Limb (tissue), 2 donors: ENCODE results near the gene MINAR1.
"Not testable (repeated sequence)": the region's sequence is repeated elsewhere in the genome, so short reads cannot be mapped to it uniquely, and the experiment has no call there.

Experiments used
- DNase-seq, 2 donors: peaks; one replicate each; pipeline ENCODE4 v3.0.0-alpha.2; 2016; ENCODE audit errors: extremely low spot score in 2 of 2

The MINAR1 gene, protein sequence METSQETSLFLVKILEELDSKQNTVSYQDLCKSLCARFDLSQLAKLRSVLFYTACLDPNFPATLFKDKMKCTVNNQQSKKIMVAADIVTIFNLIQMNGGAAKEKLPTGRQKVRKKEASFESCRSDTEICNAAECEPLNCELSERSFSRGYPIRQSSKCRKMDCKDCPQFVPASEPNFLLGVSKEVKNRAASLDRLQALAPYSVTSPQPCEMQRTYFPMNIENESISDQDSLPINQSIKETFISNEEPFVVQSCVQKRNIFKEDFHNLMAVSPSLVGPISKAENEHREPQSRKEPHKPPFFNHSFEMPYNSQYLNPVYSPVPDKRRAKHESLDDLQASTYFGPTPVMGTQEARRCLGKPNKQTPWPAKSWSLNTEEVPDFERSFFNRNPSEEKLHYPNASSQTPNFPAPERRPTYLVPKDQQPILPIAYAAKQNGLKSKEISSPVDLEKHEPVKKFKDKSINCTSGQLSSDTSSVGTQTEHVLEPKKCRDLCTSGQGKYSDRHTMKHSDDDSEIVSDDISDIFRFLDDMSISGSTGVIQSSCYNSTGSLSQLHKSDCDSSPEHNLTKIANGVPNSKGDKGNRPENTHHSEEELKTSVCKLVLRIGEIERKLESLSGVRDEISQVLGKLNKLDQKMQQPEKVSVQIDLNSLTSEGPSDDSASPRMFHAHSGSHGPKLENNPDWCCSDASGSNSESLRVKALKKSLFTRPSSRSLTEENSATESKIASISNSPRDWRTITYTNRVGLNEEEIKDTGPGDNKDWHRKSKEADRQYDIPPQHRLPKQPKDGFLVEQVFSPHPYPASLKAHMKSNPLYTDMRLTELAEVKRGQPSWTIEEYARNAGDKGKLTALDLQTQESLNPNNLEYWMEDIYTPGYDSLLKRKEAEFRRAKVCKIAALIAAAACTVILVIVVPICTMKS

DNA sequence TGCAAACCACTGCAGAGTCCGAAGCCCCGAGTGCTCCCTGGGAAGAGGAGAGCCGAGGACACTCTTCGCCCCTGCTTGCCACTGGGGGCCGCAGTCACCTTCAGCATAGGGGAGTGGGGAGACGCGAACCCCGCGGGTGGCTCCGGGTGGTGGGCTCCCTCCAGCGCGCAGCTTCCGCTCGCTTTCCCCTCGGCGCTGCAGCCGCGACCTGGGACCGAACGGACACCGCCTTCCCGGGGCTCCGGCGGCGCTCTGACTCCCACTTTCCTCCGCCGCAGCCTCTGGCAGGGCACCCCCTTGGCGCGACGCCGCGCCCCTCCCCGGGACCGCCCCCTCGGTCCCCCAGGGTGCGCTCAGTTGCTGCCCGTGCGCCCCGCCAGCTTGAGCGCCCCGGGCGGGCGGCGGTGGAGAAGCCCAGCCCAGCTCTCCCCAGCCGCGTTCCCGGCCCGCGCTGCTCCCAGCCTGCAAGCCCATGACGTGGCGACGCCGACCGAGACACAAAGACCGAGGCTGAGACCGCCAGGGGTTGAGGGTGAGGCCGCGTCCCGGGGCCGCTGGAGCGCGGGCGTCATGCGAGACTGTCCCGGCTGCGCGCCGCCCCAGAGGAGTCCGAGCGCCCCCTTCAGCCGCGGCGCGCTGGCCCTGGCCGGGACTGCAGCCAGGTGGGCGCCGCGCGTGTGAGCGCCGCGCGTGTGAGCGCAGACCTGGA is at the start of gene MINAR1:
TSS of gene MINAR1 (plus strand) at position 701 of the 709 bp plus-strand sequence. CDS start 23,812 bp downstream, outside the sequence.
- DNase-seq: peak in 1 of 2 donors; percentile 76

GRCh38 chr15:79394231-79394630 is 37.9 kb upstream of the MINAR1 start:
- no peak for DNase-seq

GRCh38 chr15:79396850-79397249 is 35.3 kb upstream of the MINAR1 start:
- DNase-seq: no peak

DNA sequence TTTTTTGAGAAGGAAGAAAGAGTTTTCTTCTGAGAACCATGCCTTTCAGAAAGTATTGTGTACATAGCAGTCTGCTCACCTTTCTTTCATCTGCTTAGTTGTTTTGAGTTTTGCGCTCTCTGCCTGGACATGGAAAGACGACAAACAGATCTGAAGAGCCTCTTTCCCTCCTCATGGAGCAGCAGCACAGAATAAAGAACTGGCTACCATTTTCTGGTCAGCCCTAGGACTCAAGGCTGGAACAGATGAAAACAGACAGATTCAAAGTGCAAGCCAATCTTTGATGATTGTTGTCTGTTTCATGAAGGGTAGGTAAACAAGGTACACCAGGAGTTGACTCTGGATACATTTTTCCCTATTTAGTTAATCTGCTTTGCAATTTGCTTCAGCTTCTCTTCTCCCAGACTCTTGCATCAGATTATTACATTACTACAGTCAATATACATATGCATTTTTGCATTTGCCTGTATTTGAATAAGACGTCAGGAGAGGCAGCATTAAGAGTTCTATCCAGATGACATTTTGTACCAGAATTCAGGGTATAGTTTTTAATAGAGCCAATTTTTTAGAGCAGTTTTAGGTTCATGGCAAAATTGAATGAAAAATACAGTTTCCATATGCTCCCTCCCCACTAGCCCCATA is 34.7 kb upstream of the MINAR1 start:
- no peak for DNase-seq

DNA sequence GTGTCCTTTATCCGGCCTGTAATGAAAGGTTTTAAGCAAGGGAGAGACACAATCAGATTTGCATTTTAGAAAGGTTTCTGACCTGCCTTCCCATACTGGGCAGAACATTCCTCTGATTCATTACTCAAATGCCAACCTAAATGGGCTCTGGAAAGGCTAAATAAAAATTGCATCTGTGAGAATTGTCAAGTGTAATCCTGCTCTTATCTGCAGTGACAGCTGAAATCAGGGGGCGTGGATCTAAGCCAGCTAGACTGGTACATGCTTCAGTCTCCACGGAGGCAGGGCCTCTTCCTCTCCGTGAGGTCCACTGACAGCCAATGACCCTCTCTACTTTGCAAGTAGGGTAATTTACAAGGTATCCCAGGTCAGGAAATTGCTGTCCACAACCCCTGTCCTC is 32.5 kb upstream of the MINAR1 start:
- DNase-seq: peak in 1 of 2 donors; percentile 6

DNA sequence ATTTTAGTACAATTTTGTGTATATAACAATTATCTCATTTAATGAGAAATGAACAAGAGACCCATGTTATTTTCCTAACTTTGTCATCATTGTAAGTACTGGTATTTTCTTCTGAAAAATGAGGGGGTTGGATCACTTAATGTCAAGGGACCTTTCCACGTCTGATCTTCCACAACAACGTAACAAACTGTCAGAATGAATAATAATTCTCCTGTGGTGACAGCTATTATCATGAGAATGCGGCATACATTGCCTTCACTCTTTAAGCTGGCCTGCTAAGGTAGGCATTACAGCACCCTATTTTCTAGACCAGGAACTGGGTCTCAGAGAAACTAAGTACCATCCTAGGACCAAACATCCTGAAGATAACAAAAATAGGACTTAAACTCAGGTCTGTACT is 31.5 kb upstream of the MINAR1 start:
- no peak for DNase-seq

GRCh38 chr15:79401301-79401700 is 30.8 kb upstream of the MINAR1 start:
- DNase-seq: no peak

DNA sequence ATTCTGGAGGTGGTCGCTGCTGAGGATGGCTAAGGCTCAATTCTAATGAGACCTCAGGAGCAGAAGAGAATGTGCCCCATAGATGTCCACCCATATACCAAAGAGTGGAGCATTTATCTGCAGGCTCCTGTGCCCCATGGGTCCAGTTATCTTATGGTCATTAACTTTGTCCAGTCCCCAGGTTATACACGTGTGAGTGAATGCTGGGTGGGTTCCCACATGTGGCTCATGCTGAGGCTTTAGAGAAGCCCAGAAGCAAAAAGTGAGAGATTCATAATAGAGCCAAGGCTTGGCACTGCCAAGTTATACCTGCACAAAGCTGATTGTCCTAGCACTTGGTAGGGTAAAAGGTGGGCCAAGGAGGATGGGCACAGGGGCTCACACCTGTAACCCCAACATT is 30.0 kb upstream of the MINAR1 start:
- DNase-seq: no peak

- DNase-seq: no peak
Observed at GRCh38 chr15:79403501-79403900, 28.6 kb upstream of the MINAR1 start.

GRCh38 chr15:79406210-79406609 is 25.9 kb upstream of the MINAR1 start:
- no peak for DNase-seq

GRCh38 chr15:79408041-79408440 is 24.1 kb upstream of the MINAR1 start:
- DNase-seq: no peak

- no peak for DNase-seq
Observed at GRCh38 chr15:79410237-79410636, 21.9 kb upstream of the MINAR1 start.

DNA sequence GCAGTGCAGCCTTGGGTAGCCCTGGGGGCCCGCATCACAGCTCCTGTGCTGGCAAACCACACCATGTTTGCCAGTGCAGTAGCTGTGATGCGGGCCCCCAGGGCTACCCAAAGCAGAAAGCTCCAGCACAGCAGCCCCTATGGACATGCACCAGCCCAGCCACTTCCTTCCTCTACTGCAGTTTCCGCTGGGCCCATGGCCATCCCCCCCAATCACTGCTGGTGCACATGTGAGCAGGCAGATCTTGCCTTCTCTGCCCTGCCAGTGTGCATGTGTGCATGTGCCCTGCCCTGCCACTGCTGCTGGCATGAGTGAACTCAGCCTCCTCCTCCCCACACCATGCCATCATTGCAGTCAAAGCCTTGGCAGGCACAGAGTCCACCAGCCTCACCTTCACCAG is 20.1 kb upstream of the MINAR1 start:
- no peak for DNase-seq

- no peak for DNase-seq
Observed at GRCh38 chr15:79412429-79412828, 19.7 kb upstream of the MINAR1 start.

GRCh38 chr15:79416876-79417275 is 15.3 kb upstream of the MINAR1 start:
- DNase-seq: no peak

GRCh38 chr15:79418693-79419279 is 13.3 kb upstream of the MINAR1 start:
- DNase-seq: no peak

DNA sequence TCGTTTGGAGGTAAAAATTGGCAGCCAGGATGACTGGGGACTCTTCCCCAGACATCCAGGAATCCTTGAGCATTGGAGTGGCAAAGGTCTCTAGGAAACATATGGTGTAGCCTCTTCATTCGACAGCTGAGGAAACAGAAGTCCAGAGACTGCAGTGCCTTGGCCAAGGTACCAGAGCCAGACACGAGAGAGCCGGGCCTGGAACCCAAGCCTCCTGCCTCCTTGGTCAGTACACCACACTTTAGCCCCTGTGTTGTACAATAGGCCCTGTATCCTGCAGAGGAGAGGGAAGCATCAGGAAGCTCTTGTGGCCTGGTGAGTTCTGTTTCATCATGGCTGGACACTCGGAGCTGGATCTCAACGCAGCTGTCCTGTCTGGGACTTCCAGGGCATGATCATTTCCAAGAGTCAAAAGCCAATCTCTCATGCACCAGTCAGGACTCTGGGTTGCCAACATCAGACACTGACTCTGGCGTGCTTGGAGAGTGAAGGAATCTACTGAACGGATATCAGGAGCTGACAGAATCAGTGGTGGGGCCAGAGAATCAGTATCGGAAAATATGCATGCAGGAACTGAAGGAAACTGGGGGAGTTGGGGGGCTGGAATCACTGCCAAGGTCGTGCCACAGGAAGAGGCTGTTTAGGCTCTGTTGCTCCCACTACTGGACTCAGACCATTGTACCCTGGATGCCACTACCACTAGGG is 6.4 kb upstream of the MINAR1 start:
- DNase-seq: no peak

DNA sequence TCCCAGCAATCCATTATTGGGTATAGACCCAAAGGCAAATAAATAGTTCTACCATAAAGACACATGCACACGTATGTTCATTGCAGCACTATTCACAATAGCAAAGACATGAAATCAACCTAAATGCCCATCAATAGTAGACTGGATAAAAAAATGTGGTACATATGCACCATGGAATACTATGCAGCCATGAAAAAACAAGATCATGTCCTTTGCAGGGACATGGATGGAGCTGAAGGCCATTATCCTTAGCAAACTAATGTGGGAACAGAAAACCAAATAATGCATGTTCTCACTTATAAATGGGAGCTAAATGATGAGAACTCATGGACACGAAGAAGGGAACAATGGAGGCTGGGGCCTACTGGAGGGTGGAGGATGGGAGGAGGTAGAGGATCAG is 5.2 kb upstream of the MINAR1 start:
- DNase-seq: not testable (repeated sequence)

GRCh38 chr15:79427781-79428598 is 4.1 kb upstream of the MINAR1 start:
- no peak for DNase-seq
